Measurements from ENCODE around the gene RELT.

Gene RELT

GRCh38 chr11:73389134-73389525 lies 12.9 kb downstream of the RELT start:
- intact Hi-C loops (cut with DNase I), result no loop called here
- DNase-seq, result peak in 2 of 10 donors; percentile 15 to 67

- peak in 2 of 10 donors; percentile 24 to 81 for DNase-seq
- intact Hi-C loops (cut with DNase I), result no loop called here
These were observed 13.7 kb downstream of the RELT start for GRCh38 chr11:73389916-73390315.

GRCh38 chr11:73390601-73391565 lies 14.7 kb downstream of the RELT start:
- intact Hi-C loops (cut with DNase I), result no loop called here
- peak in 2 of 10 donors; percentile 9 to 62 for DNase-seq

- DNase-seq, result peak in 2 of 10 donors; percentile 38 to 54
- intact Hi-C loops (cut with DNase I), result no loop called here
These were observed 15.5 kb downstream of the RELT start for GRCh38 chr11:73391665-73392064.

- intact Hi-C loops (cut with DNase I), result loop anchor here (1.0 kb wide), 1 partner anchor 41 kb away; no protein-coding TSS in a partner anchor
These were observed 16.2 kb downstream of the RELT start for GRCh38 chr11:73392108-73393010.

GRCh38 chr11:73393011-73393380 lies 16.8 kb downstream of the RELT start:
- peak in 4 of 10 donors; percentile 11 to 78 (median 52) for DNase-seq
- intact Hi-C loops (cut with DNase I), result loop anchor here (1.0 kb wide), 1 partner anchor 42 kb away; no protein-coding TSS in a partner anchor

More at GRCh38 chr11:73392108-73393010, 16.2 kb downstream of the RELT start:
- DNase-seq, result peak in 3 of 10 donors; percentile 68 to 81 (median 75)

GRCh38 chr11:73393479-73394415 lies 17.5 kb downstream of the RELT start:
- intact Hi-C loops (cut with DNase I), result loop anchor here (1.0 kb wide), 1 partner anchor 42 kb away; no protein-coding TSS in a partner anchor
- peak in 9 of 10 donors; percentile 72 to 96 (median 78) for DNase-seq

- DNase-seq, result peak in 4 of 10 donors; percentile 6 to 80 (median 70)
- intact Hi-C loops (cut with DNase I), result no loop called here
These were observed 18.5 kb downstream of the RELT start for GRCh38 chr11:73394416-73395296.

GRCh38 chr11:73395297-73396208 lies 19.4 kb downstream of the RELT start:
- DNase-seq, result peak in 4 of 10 donors; percentile 2 to 77 (median 65)
- intact Hi-C loops (cut with DNase I), result no loop called here

GRCh38 chr11:73396251-73396930 lies 20.2 kb downstream of the RELT start:
- peak in 4 of 10 donors; percentile 3 to 72 (median 50) for DNase-seq
- intact Hi-C loops (cut with DNase I), result no loop called here

- intact Hi-C loops (cut with DNase I), result no loop called here
- peak in 4 of 10 donors; percentile 5 to 55 (median 50) for DNase-seq
These were observed 20.8 kb downstream of the RELT start for GRCh38 chr11:73396985-73397384.

GRCh38 chr11:73397468-73398131 lies 21.4 kb downstream of the RELT start:
- intact Hi-C loops (cut with DNase I), result no loop called here
- peak in 4 of 10 donors; percentile 5 to 56 (median 55) for DNase-seq

- intact Hi-C loops (cut with DNase I), result no loop called here
- peak in 3 of 10 donors; percentile 53 to 73 (median 63) for DNase-seq
These were observed 21.9 kb downstream of the RELT start for GRCh38 chr11:73398132-73398526.

- intact Hi-C loops (cut with DNase I), result no loop called here
- peak in 3 of 10 donors; percentile 30 to 79 (median 73) for DNase-seq
These were observed 22.5 kb downstream of the RELT start for GRCh38 chr11:73398721-73399120.

GRCh38 chr11:73399159-73399590 lies 23.0 kb downstream of the RELT start:
- intact Hi-C loops (cut with DNase I), result no loop called here
- DNase-seq, result peak in 3 of 10 donors; percentile 50 to 77 (median 67)

- DNase-seq, result peak in 1 of 10 donors; percentile 51
- intact Hi-C loops (cut with DNase I), result loop anchor here (5.0 to 10.0 kb wide), 5 partner anchors 55 to 263 kb away; partner anchors contain the start of gene FAM168A
These were observed 23.4 kb downstream of the RELT start for GRCh38 chr11:73399636-73400035.

Data from posterior cingulate gyrus (tissue), 11 donors.